Endodermal cell (in vitro differentiated cells): ENCODE data around the gene MTUS2. TPM values are rescaled to one million over a fixed set of nuclear protein-coding genes. Genes with fewer than 3 reads are reported as not detected.
A peak's percentile ranks its signal among the peaks of the same experiment; 100 is the strongest.

ENCODE experiments used
- DNase-seq: peaks from one replicate; pipeline ENCODE4 v3.0.0-alpha.2; 2017
- H3K27ac ChIP-seq: 2 replicates; pipeline ENCODE4 v1.5.1; 2013; ENCODE audit warnings: mild to moderate bottlenecking, low read depth, low read length, moderate library complexity
- H3K27me3 ChIP-seq: 2 replicates; pipeline ENCODE4 v1.6.1; 2013; ENCODE audit warnings: mild to moderate bottlenecking, low read length, moderate library complexity; ENCODE audit not compliant: insufficient read depth, control insufficient read depth, poor library complexity, severe bottlenecking
- H3K36me3 ChIP-seq: 2 replicates; pipeline ENCODE4 v1.7.0; 2013; ENCODE audit warnings: mild to moderate bottlenecking, low read length, moderate library complexity; ENCODE audit not compliant: control insufficient read depth, insufficient read depth
- H3K4me1 ChIP-seq: one replicate; pipeline ENCODE4 v1.7.0; 2013; ENCODE audit warnings: low read length; ENCODE audit not compliant: control insufficient read depth, insufficient read depth
- H3K4me3 ChIP-seq: 2 replicates; pipeline ENCODE4 v1.5.1; 2013; ENCODE audit warnings: mild to moderate bottlenecking, low read length, moderate library complexity
- H3K9ac ChIP-seq: 2 replicates; pipeline ENCODE4 v1.6.1; 2013; ENCODE audit warnings: mild to moderate bottlenecking, low read length, moderate library complexity; ENCODE audit not compliant: poor library complexity, severe bottlenecking; ENCODE audit errors: extremely low read depth
- H3K9me3 ChIP-seq: 2 replicates; pipeline ENCODE4 v1.6.1; 2013; ENCODE audit warnings: mild to moderate bottlenecking, low read length, moderate library complexity; ENCODE audit not compliant: control insufficient read depth
- H3K27ac Mint-ChIP-seq: 2 replicates; pipeline ENCODE4 v1.8.0; 2020; ENCODE audit warnings: mixed read lengths
- H3K27me3 Mint-ChIP-seq: 2 replicates; pipeline ENCODE4 v1.8.0; 2021; ENCODE audit warnings: mild to moderate bottlenecking, mixed read lengths; ENCODE audit not compliant: insufficient read depth
- H3K36me3 Mint-ChIP-seq: 2 replicates; pipeline ENCODE4 v1.8.0; 2020; ENCODE audit warnings: low read depth, mixed read lengths
- H3K4me1 Mint-ChIP-seq: 2 replicates; pipeline ENCODE4 v1.8.0; 2020; ENCODE audit warnings: mixed read lengths
- H3K4me3 Mint-ChIP-seq: 2 replicates; pipeline ENCODE4 v1.8.0; 2020; ENCODE audit warnings: mild to moderate bottlenecking, moderate library complexity, mixed read lengths
- H3K9me3 Mint-ChIP-seq: 2 replicates; pipeline ENCODE4 v1.8.0; 2020; ENCODE audit warnings: mild to moderate bottlenecking, mixed read lengths
- WGBS, 2 experiments: methylation state at CpG; one replicate each; pipeline versions ENCODE4 v1.1.5 to v1.1.7; 2013; ENCODE audit warnings: missing lambda C conversion rate in 2 of 2, mixed read lengths in 1 of 2; ENCODE audit not compliant: insufficient coverage in 1 of 2, insufficient read length in 1 of 2; 5-methylcytosine and 5-hydroxymethylcytosine counted together
- total RNA-seq, 2 donors: library from RNA; stranded (reverse); fragmentation: NEBNext Ultra II Directional in 1 of 2; extraction: Animal tissue kit (Norgen Biotek cat#: 25700) in 1 of 2; gene quantifications; 2 replicates in 1 of 2; 3 replicates in 1 of 2; pipeline ENCODE4 v1.2.1, GENCODE V29; 2021
- TF ChIP-seq, protein P1 (sequence below): fragments of 200-600 bp; sonication (generic); conservative IDR thresholded peaks from 2 replicates; pipeline ENCODE4 v1.5.0; 2021; ENCODE audit warnings: antibody characterized with exemption, mild to moderate bottlenecking

Gene MTUS2
- total RNA-seq, 2 donors from 2014 or later = 1.2 to 1.3 TPM

DNA sequence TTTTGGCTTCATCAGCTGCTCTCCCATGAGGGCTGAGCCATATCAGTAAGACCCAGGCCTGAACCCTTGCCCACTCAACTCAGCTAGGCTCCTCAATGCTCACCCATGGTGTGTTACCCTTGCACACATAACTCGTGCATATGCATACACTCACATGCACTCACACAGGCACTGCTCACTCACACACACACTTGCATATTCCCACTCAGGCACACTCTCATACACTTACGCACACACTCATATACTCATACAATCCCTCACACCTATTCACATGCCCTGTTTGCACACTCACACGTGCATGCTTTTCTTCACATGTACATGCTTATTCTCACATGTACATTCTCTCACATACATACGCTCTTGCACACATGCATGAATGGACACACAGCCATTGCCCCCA, 681.5 kb downstream of the MTUS2 start:
- H3K27ac Mint-ChIP-seq = no peak overlapping the region
- no peak overlapping the region for H3K9ac ChIP-seq
- H3K27ac ChIP-seq = no peak overlapping the region
- no peak overlapping the region for H3K4me3 Mint-ChIP-seq
- peaks cover 14% of the 10 kb centered on the region for H3K4me1 Mint-ChIP-seq
- H3K4me3 ChIP-seq = no peak overlapping the region
- peaks cover 8% of the 10 kb centered on the region for H3K4me1 ChIP-seq
- DNase-seq = no peak
- WGBS, 2 experiments = 86 to 100% methylated on average over 2 to 4 of the region's 4 CpGs
- H3K9me3 ChIP-seq = no peaks in the 10 kb centered on the region
- H3K36me3 Mint-ChIP-seq = no peaks in the 10 kb centered on the region
- peaks cover 26% of the 10 kb centered on the region for H3K27me3 Mint-ChIP-seq
- TF ChIP-seq, protein P1, sequence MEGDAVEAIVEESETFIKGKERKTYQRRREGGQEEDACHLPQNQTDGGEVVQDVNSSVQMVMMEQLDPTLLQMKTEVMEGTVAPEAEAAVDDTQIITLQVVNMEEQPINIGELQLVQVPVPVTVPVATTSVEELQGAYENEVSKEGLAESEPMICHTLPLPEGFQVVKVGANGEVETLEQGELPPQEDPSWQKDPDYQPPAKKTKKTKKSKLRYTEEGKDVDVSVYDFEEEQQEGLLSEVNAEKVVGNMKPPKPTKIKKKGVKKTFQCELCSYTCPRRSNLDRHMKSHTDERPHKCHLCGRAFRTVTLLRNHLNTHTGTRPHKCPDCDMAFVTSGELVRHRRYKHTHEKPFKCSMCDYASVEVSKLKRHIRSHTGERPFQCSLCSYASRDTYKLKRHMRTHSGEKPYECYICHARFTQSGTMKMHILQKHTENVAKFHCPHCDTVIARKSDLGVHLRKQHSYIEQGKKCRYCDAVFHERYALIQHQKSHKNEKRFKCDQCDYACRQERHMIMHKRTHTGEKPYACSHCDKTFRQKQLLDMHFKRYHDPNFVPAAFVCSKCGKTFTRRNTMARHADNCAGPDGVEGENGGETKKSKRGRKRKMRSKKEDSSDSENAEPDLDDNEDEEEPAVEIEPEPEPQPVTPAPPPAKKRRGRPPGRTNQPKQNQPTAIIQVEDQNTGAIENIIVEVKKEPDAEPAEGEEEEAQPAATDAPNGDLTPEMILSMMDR = no peak
- H3K36me3 ChIP-seq = no peaks in the 10 kb centered on the region
- no peaks in the 10 kb centered on the region for H3K9me3 Mint-ChIP-seq
- peaks cover 10% of the 10 kb centered on the region for H3K27me3 ChIP-seq

DNA sequence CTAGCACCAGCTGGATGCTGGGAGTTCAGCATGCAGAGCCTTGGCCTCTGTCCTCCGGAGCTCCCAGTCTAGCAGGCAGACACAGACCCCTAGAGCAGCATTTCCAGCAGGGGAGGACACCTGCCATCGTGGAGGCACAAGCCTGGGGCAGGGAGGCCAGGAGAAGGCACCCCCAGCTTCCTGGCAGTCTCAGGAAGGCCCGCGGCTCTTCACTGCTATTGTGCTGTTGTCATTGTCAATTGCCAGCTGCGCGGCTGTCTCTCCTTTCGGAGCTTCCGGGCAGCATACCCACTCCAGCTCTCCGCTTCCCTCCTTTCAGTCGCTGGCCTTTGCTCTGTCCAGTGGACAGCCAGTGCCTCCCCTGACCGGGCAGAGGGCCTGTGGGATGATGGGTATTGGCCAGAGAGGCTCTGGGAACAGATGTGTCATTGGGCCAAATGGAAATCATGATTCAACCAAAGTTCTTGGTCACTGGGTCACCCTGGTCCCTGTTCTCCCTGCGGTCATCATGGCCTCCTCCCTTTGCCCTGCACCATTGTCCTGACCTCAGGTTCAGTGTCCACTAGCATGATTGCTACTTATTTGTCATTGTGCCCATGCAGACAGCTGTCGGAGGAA, 682.4 kb downstream of the MTUS2 start:
- no peaks in the 10 kb centered on the region for H3K36me3 Mint-ChIP-seq
- Histone ChIP-seq H3K4me1 (peaks cover 3% of the 10 kb centered on the region), H3K27me3 (peaks cover 10% of the 10 kb centered on the region), H3K9ac (no peak overlapping the region), H3K4me3 (no peak overlapping the region), H3K27ac (no peak overlapping the region), H3K9me3 (no peaks in the 10 kb centered on the region), H3K36me3 (no peaks in the 10 kb centered on the region)
- H3K27ac Mint-ChIP-seq = peak overlapping the region; percentile 77
- peaks cover 21% of the 10 kb centered on the region for H3K27me3 Mint-ChIP-seq
- no peak for DNase-seq
- no peaks in the 10 kb centered on the region for H3K9me3 Mint-ChIP-seq
- peaks cover 6% of the 10 kb centered on the region for H3K4me1 Mint-ChIP-seq
- 80 to 94% methylated on average over 7 to 13 of the region's 13 CpGs for WGBS, 2 experiments
- TF ChIP-seq, protein P1 = no peak
- H3K4me3 Mint-ChIP-seq = peak overlapping the region; percentile 54

DNA sequence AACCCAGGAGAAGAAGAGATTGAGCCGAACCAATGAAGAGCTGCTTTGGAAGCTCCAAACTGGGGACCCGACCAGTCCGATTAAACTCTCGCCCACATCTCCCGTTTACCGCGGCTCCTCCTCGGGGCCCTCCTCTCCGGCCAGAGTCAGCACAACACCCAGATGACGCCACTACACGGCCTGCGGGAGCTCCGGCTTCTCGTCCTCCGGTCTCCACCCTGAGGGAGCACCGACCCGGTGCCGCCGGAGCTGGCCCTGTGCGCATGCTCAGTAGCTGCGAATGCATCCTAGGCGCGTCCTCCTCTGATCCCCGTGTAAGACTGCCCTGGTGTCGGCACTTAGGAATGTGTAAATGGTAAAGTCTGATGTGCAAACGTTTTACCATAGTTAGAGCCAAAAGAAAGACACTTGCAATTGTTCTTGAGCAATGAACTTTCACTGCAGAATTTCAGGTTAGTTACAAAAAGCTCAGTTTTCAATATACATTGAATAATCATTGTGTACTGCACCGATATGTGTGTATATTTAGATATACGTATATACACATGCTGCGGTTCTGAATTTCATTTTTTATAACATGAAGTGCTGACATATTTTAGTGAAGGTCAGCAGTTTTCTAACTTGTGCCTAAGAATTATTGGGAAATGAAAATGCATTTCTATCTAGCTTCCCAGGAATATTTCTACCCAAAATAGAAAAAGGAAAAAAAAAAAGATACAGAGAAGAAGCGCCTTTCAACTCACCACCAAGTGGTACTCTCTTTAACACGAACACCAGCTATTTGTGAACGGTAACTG, 683.1 kb downstream of the MTUS2 start:
- Mint-ChIP-seq H3K4me1 (peaks cover 6% of the 10 kb centered on the region), H3K36me3 (no peaks in the 10 kb centered on the region), H3K4me3 (peak overlapping the region; percentile 54), H3K27me3 (peaks cover 20% of the 10 kb centered on the region), H3K27ac (peak overlapping the region; percentile 77), H3K9me3 (no peaks in the 10 kb centered on the region)
- TF ChIP-seq, protein P1 = no peak
- no peak overlapping the region for H3K9ac ChIP-seq
- peaks cover 10% of the 10 kb centered on the region for H3K27me3 ChIP-seq
- H3K4me1 ChIP-seq = no peaks in the 10 kb centered on the region
- no peak overlapping the region for H3K4me3 ChIP-seq
- H3K27ac ChIP-seq = no peak overlapping the region
- DNase-seq = peak; percentile 90
- H3K9me3 ChIP-seq = no peaks in the 10 kb centered on the region
- 56 to 73% methylated on average over 19 to 32 of the region's 32 CpGs for WGBS, 2 experiments
- no peaks in the 10 kb centered on the region for H3K36me3 ChIP-seq
